HG03097 (cell line): ENCODE data around the gene NXT1.

Source experiments
- ATAC-seq: cut with Tn5 transposase; IDR thresholded peaks from one replicate; pipeline ENCODE4 v1.9.1; 2021; ENCODE audit not compliant: unreplicated experiment, low FRiP score

NXT1 gene

DNA sequence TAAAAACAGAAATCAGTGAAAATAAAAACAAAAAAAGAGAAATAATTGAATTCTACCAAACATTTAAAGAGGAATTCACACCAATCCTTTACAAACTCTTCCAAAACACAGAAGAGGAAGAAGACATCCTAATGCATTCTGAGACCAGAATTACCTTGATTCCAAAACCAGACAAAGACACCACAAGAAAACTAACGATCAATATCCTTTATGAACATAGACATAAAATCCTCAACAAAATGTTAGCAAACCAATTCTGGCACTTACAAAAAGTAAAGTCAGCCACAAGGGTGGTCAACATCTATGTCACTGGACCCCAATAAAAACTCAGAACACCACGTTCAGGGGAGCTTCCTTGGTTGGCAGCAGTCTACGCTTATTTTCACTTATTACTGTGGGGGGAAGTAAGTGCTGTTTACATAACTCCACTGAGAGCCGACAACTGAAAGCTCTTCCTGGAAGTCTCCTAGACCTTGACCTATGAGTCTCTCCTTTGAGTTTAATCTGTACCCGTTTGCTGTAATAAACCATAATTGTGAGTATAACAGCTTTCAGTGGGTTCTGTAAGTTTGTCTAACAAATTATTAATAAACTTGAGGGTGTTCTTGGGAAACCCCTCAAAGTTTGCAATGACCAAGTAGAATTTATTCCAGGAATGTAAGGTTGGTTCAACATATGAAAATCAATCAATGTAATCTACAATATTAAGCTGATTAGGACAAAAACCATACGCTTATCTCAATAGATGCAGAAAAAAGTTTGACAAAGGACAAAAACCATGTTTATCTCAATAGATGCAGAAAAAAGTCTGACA, 35.9 kb downstream of the NXT1 start:
- ATAC-seq = no peak

DNA sequence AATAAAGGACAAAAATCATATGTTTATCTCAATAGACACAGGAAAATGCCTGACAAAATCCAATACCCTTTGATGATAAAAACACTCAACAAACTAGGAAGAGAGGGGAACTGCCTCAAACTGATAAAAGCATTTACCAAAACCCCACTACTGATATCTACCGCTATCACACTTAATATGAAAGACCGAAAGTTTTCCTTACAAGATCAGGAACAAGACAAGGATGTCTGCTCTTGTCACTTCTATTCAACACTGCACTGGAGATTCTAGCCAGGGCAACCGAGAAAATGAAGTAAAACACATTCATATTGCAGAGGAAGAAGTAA, 36.5 kb downstream of the NXT1 start:
- no peak for ATAC-seq

- ATAC-seq = no peak
These were observed 39.6 kb downstream of the NXT1 start for GRCh38 chr20:23390091-23390774.

- ATAC-seq = no peak
These were observed 41.2 kb downstream of the NXT1 start for GRCh38 chr20:23391707-23392310.

DNA sequence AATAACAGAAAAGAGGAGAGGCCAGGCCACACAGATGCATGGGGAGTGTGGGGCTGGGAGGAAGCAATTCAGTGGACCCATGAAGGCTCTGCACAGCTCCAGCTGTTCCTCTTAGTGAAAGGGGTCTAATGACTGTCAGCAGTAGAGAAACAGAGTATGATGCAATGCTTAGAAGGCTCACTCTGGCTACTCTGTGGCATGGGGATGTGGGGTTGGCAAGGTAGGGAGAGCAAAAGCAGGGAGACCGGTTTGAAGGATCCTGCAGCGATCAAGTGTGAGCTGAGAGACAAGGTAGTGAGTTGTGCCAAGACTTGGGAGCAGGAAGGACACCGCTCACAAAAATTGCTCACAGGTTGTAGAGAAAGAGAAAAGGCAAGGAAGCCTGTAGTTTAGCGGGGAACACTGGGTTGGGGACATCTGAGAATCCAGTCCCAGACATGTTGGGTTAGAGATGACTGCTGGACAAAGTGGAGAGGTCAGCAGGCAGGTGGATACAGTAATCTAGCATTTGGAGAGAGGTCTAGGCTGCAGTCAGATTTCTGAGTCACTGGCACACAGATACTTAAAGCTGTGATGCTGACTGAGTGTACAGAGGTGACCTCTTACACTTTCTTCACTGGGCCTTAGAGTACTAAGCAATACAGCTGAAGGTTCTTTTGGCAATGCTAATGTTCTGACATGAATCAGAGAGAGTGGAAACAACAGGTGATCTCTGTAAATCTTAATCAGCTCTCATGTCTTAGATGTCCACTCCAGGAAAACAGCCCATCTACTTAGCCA, 43.6 kb downstream of the NXT1 start:
- ATAC-seq = no peak

GRCh38 chr20:23396950-23397627, 46.5 kb downstream of the NXT1 start:
- ATAC-seq = no peak

GRCh38 chr20:23397961-23398360, 47.4 kb downstream of the NXT1 start:
- no peak for ATAC-seq

DNA sequence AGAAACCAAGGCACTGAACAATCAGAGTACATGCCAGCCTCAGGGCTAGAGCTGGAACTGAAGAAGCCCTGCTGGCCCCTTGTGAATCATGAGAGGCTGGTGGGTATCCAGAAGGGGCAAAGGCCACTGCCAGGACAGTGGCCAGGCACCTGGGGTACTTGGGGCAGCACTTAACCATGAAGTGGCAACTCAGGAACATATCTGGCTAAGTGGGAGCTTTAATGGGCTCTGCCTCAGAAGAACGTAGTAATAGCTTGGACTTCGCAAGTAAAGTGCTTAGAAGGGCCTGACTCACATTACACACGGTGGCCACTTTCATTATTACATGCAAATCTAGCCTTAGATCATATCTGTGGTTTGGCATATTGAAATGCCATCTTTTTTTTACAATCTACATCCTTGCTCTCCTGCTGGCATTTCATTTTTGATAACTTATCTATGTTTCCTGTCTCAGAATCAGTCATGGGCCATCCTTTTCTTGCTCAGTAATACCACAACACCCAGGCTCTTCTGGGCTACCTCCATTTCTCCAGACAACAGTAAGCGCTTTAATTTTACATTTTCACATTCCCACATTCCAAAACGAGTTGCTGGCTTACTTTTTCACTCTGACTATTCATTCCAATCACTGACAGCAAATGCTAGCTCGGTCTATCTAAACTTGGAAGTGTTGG, 49.1 kb downstream of the NXT1 start:
- no peak for ATAC-seq

DNA sequence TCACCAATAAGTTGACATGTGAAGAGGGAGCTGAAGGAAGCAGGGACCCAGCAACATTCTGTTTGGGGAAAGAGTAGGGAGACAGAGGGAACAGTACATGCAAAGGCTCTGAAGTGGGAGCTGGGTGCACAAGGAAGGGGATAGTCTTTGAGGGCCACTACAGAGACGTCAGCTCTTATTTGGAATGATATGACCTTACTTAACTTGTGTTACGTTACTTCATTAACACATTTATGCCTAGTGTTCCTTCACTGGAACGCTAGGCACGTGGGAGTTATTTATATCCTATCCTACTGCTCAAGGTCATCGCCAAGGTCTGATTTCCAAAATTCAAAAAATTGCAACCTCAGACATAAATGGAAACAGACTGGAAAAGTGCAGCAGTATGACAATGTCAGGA, 50.5 kb downstream of the NXT1 start:
- ATAC-seq = no peak

DNA sequence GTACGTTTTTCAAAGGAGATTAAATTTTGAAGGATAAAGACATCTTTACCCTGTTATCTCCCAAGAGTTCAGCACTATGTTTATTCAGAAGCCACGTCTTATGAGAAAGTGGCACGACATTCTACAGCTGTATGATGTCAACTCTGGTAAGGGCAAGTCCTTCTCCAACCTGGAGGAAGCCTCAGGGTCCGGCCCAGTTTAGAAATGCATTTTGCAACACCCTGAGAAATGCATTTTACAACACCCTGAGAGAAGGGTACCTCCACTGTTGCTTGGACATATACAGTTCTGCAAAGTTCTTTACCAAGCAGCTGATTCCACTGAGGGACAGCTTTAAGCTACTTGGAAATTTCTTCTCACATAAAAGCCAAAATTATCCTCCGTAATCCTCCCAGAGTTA, 53.2 kb downstream of the NXT1 start:
- no peak for ATAC-seq

DNA sequence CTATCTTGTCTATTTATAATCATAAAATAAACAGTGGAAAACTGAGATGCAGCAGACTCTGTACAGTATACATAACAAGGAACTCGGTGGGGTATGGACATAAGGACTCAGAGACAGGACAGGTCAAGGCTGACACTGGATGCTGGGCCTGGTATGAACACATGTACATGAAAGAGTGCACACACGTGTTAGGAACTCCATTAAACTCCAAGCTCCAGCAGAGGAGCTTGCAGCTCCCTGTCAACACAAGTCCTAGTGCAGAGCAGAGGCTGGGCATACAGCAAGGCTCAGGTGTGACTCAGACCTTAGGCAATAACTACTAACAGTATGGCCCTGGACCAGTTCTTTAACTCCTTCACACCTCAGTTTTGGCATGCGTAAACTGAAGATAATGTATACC, 53.6 kb downstream of the NXT1 start:
- no peak for ATAC-seq
